Panc1 (cell line): ENCODE results near the gene ARHGAP11A. TPM values are rescaled to one million over a fixed set of nuclear protein-coding genes. Genes with fewer than 3 reads are reported as not detected.

Source experiments
- ATAC-seq: fragments of 200-7000 bp; cut with Tn5 transposase; 2 replicates; pipeline ENCODE4 v1.9.1; 2020; ENCODE audit warnings: mild to moderate bottlenecking, moderate library complexity
- BruUV-seq: library from RNA; stranded (reverse); fragments of 400-500 nt; replicated peaks from 2 replicates; lab custom pipeline; 2021; lab: Mats Ljungman, UMichigan
- CTCF ChIA-PET: fragments of 300-600 bp; sonication (Branson Sonifier 250); formaldehyde crosslinking; loops from one replicate; lab custom pipeline; 2022; ENCODE audit warnings: antibody characterized with exemption; lab: Charles Lee
- POLR2A ChIA-PET: fragments of 300-600 bp; sonication (Branson Sonifier 250); formaldehyde crosslinking; loops from one replicate; lab custom pipeline; 2022; ENCODE audit warnings: antibody characterized with exemption; lab: Charles Lee
- DNase-seq: peaks from one replicate; pipeline ENCODE4 v3.0.0-alpha.2; 2010; ENCODE audit warnings: low read depth, low spot score
- H3K27ac ChIP-seq: 2 replicates; pipeline ENCODE4 v1.5.1; 2011; ENCODE audit warnings: mild to moderate bottlenecking, low read length, inconsistent platforms
- H3K27me3 ChIP-seq: fragments of 200-500 bp; sonication (Bioruptor generic); 2 replicates; pipeline ENCODE4 v1.6.0; 2014; ENCODE audit warnings: low read length, inconsistent platforms; ENCODE audit not compliant: control insufficient read depth, insufficient read depth
- H3K36me3 ChIP-seq: fragments of 200-500 bp; sonication (Bioruptor generic); 2 replicates; pipeline ENCODE4 v1.5.1; 2014; ENCODE audit warnings: inconsistent platforms, mild to moderate bottlenecking, low read length, moderate library complexity; ENCODE audit not compliant: control insufficient read depth, insufficient read depth
- H3K4me1 ChIP-seq: 2 replicates; pipeline ENCODE4 v1.5.1; 2011; ENCODE audit warnings: inconsistent platforms, mild to moderate bottlenecking, low read length, moderate library complexity; ENCODE audit not compliant: control insufficient read depth, insufficient read depth
- H3K4me3 ChIP-seq, 2 experiments: 2 replicates each; pipeline ENCODE4 v1.5.1; 2011 to 2012; ENCODE audit warnings: low read depth in 2 of 2, low read length in 2 of 2, mild to moderate bottlenecking in 2 of 2, inconsistent platforms in 1 of 2, moderate library complexity in 1 of 2
- H3K9me3 ChIP-seq: fragments of 200-500 bp; sonication (Bioruptor generic); 2 replicates; pipeline ENCODE4 v1.5.1; 2014; ENCODE audit warnings: low read depth, mild to moderate bottlenecking, inconsistent platforms, low read length, moderate library complexity; ENCODE audit not compliant: control insufficient read depth, insufficient read depth
- CTCF ChIP-seq: fragments of 450-650 bp; IDR thresholded peaks from 2 replicates; pipeline ENCODE4 v1.5.1; 2017; ENCODE audit warnings: mild to moderate bottlenecking
- POLR2AphosphoS5 ChIP-seq: IDR thresholded peaks from 2 replicates; pipeline ENCODE4 v1.6.1; 2012; ENCODE audit warnings: mild to moderate bottlenecking, low read depth, low read length, moderate library complexity
- SIN3A ChIP-seq: IDR thresholded peaks from 2 replicates; pipeline ENCODE4 v1.6.1; 2012; ENCODE audit warnings: low read depth, mild to moderate bottlenecking, low read length, moderate library complexity, borderline replicate concordance; ENCODE audit not compliant: insufficient read depth
- TCF7L2 ChIP-seq: IDR thresholded peaks from 2 replicates; pipeline ENCODE4 v1.6.1; 2011; ENCODE audit warnings: mild to moderate bottlenecking, low read depth, low read length, inconsistent platforms
- in situ Hi-C: cut with HindIII; loops from 2 replicates; pipeline ENCODE4 v1.10.0; 2016; ENCODE audit warnings: low sequenced_read_pairs, low pct_unique_long_range_greater_than_20kb
- intact Hi-C: fragments of 100-400 bp; cut with micrococcal nuclease; formaldehyde crosslinking; loops from one replicate; pipeline ENCODE4 v1.10.0; 2022; ENCODE audit not compliant: unreplicated experiment
- total RNA-seq: library from RNA; stranded (reverse); gene quantifications from one replicate; pipeline ENCODE4 v1.2.1, GENCODE V29; 2021; ENCODE audit not compliant: unreplicated experiment
- TF ChIP-seq, protein P1 (sequence below), 2 experiments: IDR thresholded peaks; 2 replicates each; pipeline ENCODE4 v1.6.1; 2011 to 2012; ENCODE audit warnings: low read depth in 2 of 2, control low read depth in 1 of 2, low read length in 1 of 2, mild to moderate bottlenecking in 1 of 2, moderate library complexity in 1 of 2; ENCODE audit not compliant: insufficient read depth in 1 of 2

The ARHGAP11A gene
- total RNA-seq, 1 experiment from 2014 or later: 124 TPM

GRCh38 chr15:32656091-32656490 lies 40.8 kb downstream of the ARHGAP11A start:
- CTCF ChIA-PET: no interaction called here
- no peak overlapping the region for H3K27ac ChIP-seq

GRCh38 chr15:32656496-32656895 lies 41.2 kb downstream of the ARHGAP11A start:
- no peak for ATAC-seq
- in situ Hi-C loops: no loop called here
- H3K36me3 ChIP-seq: no peaks in the 10 kb centered on the region
- CTCF ChIA-PET: no interaction called here
- no peaks in the 10 kb centered on the region for H3K9me3 ChIP-seq
- no peak overlapping the region for H3K4me3 ChIP-seq
- no peaks in the 10 kb centered on the region for H3K27me3 ChIP-seq
- BruUV-seq: no TSS peak
- no peak overlapping the region for H3K27ac ChIP-seq
- POLR2A ChIA-PET: no interaction called here
- no peak for DNase-seq
- TF ChIP-seq CTCF: no peak
- TF ChIP-seq, protein P1, sequence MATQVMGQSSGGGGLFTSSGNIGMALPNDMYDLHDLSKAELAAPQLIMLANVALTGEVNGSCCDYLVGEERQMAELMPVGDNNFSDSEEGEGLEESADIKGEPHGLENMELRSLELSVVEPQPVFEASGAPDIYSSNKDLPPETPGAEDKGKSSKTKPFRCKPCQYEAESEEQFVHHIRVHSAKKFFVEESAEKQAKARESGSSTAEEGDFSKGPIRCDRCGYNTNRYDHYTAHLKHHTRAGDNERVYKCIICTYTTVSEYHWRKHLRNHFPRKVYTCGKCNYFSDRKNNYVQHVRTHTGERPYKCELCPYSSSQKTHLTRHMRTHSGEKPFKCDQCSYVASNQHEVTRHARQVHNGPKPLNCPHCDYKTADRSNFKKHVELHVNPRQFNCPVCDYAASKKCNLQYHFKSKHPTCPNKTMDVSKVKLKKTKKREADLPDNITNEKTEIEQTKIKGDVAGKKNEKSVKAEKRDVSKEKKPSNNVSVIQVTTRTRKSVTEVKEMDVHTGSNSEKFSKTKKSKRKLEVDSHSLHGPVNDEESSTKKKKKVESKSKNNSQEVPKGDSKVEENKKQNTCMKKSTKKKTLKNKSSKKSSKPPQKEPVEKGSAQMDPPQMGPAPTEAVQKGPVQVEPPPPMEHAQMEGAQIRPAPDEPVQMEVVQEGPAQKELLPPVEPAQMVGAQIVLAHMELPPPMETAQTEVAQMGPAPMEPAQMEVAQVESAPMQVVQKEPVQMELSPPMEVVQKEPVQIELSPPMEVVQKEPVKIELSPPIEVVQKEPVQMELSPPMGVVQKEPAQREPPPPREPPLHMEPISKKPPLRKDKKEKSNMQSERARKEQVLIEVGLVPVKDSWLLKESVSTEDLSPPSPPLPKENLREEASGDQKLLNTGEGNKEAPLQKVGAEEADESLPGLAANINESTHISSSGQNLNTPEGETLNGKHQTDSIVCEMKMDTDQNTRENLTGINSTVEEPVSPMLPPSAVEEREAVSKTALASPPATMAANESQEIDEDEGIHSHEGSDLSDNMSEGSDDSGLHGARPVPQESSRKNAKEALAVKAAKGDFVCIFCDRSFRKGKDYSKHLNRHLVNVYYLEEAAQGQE (IDR thresholded peaks at IDR 0.05; ENCODE audit: insufficient read depth in 1 of 2, low read depth in 2 of 2, low read length in 1 of 2): no peak
- no peak for TF ChIP-seq TCF7L2
- peaks cover 6% of the 10 kb centered on the region; the same call in 1 of the 2 replicates for H3K4me1 ChIP-seq
- intact Hi-C loops: no loop called here

More at GRCh38 chr15:32656091-32656490, 40.8 kb downstream of the ARHGAP11A start:
- no TSS peak for BruUV-seq
- ATAC-seq (no peak), DNase-seq (no peak)
- no peaks in the 10 kb centered on the region for H3K27me3 ChIP-seq
- H3K9me3 ChIP-seq: no peaks in the 10 kb centered on the region
- H3K4me3 ChIP-seq: no peak overlapping the region
- peaks cover 6% of the 10 kb centered on the region; the same call in 1 of the 2 replicates for H3K4me1 ChIP-seq
- TF ChIP-seq POLR2AphosphoS5 (no peak), CTCF (no peak), SIN3A (no peak), TCF7L2 (no peak)
- TF ChIP-seq, protein P1 (IDR thresholded peaks at IDR 0.05; ENCODE audit: insufficient read depth in 1 of 2, low read depth in 2 of 2, low read length in 1 of 2): no peak
- POLR2A ChIA-PET: no interaction called here
- intact Hi-C loops (no loop called here), in situ Hi-C loops (no loop called here)
- H3K36me3 ChIP-seq: no peaks in the 10 kb centered on the region
